HG03159 (cell line): ENCODE data around the gene RNF32.
A peak's percentile ranks its signal among the peaks of the same experiment; 100 is the strongest.

Experiments
- ATAC-seq: cut with Tn5 transposase; IDR thresholded peaks from one replicate; pipeline ENCODE4 v1.9.1; 2021; ENCODE audit warnings: mild to moderate bottlenecking, moderate library complexity; ENCODE audit not compliant: unreplicated experiment

Gene RNF32

GRCh38 chr7:156640257-156640948, at the start of gene RNF32:
Gene RNF32, plus strand, starts transcription at chr7:156640774. Its CDS starts 3,104 bp downstream, at chr7:156643878.
- peak; percentile 81 for ATAC-seq

- ATAC-seq: no peak
Observed at GRCh38 chr7:156592155-156592884, 48.3 kb upstream of the RNF32 start.

GRCh38 chr7:156594283-156595080, 46.1 kb upstream of the RNF32 start:
- no peak for ATAC-seq

GRCh38 chr7:156600496-156600895, 40.1 kb upstream of the RNF32 start:
- ATAC-seq: no peak

- ATAC-seq: no peak
Observed at GRCh38 chr7:156602283-156602682, 38.3 kb upstream of the RNF32 start.

- no peak for ATAC-seq
Observed at GRCh38 chr7:156603011-156603410, 37.6 kb upstream of the RNF32 start.

- no peak for ATAC-seq
Observed at GRCh38 chr7:156603629-156604028, 36.9 kb upstream of the RNF32 start.

- ATAC-seq: no peak
Observed at GRCh38 chr7:156604311-156604710, 36.3 kb upstream of the RNF32 start.

- no peak for ATAC-seq
Observed at GRCh38 chr7:156604836-156605695, 35.5 kb upstream of the RNF32 start.

GRCh38 chr7:156606135-156606534, 34.4 kb upstream of the RNF32 start:
- ATAC-seq: no peak

- no peak for ATAC-seq
Observed at GRCh38 chr7:156606691-156607331, 33.8 kb upstream of the RNF32 start.

GRCh38 chr7:156607332-156608172, 33.0 kb upstream of the RNF32 start:
- no peak for ATAC-seq

GRCh38 chr7:156608173-156608478, 32.4 kb upstream of the RNF32 start:
- no peak for ATAC-seq

GRCh38 chr7:156609010-156609877, 31.3 kb upstream of the RNF32 start:
- no peak for ATAC-seq

- ATAC-seq: no peak
Observed at GRCh38 chr7:156610130-156610529, 30.4 kb upstream of the RNF32 start.

- ATAC-seq: no peak
Observed at GRCh38 chr7:156610601-156611000, 30.0 kb upstream of the RNF32 start.

GRCh38 chr7:156611014-156612010, 29.3 kb upstream of the RNF32 start:
- no peak for ATAC-seq
